GM19238 (cell line): ENCODE results near the gene SSC5D.
"Not testable (repeated sequence)": the region's sequence is repeated elsewhere in the genome, so short reads cannot be mapped to it uniquely, and the experiment has no call there.

Source experiments
- DNase-seq: peaks from one replicate; pipeline ENCODE4 v3.0.0; 2011; ENCODE audit warnings: low spot score; ENCODE audit not compliant: insufficient read length

SSC5D gene

GRCh38 chr19:55502197-55502952 is 14.1 kb downstream of the SSC5D start:
- DNase-seq = no peak

DNA sequence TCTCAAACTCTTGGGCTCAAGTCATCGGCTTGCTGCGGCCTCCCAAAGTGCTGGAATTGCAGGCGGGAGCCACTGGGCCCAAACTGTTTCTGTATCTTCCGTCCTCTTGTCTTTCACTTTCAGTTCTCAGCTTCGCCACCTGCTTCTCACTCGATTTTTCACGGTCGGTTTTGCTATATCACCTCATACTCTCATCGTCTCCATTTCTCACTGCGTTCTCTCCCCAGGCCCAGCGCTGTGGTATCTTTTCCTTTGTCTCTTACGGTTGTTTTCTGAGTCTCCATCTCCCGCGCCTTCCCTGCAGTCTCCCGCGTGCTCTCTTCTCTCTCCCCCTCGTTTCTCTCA is 14.9 kb downstream of the SSC5D start:
- DNase-seq = no peak

DNA sequence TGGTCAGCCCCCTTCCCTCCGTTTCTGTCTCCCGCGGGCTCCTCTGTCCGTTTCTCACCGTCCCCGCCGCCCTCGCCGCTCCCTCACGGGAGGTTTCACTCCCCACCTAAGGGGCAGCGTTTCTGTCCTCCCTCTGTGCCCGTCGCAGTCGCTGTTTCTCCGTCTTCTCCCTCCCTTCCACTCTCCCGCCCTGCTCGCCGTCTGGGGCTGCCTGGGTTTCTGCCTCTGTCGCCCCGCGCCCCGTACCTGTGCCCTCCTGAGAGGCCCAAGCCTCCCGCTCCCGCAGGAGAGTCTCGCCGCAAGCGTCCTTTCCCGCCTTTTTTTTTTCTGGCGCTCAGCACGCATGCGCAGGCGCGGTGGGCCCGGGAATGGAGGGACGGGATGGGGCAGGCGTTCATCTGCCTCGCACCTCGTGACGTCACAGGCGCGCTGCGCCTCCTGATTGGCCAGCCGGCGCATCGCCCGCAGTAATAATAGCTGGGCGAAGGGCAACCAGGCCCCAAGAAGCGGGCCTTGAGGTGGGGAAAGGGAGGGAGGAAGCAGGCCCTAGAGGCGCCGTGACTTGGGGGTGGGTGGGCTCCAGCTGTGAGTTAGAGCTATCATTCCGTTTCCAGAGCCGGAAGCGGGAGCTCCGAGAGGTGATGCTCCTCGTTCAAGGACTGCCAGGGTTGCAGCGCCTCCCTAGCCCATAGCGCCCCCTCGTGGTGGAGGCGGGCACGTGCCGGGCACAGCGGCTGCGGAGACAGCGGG is 15.4 kb downstream of the SSC5D start:
- peak; percentile 99 for DNase-seq

DNA sequence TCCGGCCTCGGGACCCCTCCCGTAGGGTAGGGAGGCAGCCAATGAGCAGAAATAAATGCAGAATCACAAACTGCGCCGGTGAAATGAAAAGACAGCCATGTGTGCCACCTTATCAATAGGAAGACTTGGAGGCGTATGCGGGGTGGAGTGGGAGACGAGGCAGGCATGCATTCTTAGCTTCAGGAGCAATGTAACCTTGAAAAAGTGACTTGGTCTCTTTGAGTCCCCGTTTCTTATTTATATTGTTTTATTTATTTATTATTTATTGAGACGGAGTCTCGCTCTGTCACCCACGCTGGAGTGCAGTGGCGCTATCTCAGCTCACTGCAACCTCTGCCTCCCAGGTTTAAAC is 16.0 kb downstream of the SSC5D start:
- no peak for DNase-seq

DNA sequence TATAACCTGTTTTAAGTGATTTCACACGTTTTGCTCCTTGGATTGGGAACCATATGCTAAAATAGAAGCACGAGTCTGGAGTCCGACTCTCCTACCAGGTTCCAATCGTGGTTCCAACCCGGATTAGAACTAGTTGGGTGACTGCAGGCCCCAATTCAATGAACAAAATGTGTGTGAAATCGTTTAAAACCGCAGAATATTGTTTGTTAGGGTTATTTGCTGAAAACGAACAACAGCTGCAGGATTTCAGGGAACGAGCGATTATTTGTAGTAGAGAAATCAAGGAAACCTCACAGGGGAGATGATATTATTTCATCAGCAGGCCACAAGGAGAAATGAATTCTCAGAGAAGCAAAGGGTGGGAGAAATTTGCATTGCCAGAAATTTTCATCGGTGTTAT is 16.7 kb downstream of the SSC5D start:
- no peak for DNase-seq

DNA sequence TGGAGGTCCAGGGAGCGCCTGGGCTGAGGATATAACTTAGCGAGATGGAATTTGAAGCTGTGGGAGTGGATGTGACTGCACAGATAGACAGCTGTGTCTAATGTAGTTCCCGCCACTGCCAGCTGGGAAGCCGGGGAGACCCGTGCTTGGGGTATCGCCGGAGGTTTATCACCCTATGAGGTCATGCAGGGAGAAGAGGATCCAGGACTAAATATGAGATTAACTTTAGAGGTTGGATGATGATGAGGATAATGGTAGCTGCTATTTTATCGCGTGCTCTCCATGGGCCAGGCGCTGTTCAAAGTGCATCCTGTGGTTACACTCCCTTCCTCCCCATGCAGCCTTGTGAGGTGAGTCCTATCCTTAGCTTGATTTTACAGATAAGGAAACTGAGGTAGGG is 19.9 kb downstream of the SSC5D start:
- DNase-seq = no peak

DNA sequence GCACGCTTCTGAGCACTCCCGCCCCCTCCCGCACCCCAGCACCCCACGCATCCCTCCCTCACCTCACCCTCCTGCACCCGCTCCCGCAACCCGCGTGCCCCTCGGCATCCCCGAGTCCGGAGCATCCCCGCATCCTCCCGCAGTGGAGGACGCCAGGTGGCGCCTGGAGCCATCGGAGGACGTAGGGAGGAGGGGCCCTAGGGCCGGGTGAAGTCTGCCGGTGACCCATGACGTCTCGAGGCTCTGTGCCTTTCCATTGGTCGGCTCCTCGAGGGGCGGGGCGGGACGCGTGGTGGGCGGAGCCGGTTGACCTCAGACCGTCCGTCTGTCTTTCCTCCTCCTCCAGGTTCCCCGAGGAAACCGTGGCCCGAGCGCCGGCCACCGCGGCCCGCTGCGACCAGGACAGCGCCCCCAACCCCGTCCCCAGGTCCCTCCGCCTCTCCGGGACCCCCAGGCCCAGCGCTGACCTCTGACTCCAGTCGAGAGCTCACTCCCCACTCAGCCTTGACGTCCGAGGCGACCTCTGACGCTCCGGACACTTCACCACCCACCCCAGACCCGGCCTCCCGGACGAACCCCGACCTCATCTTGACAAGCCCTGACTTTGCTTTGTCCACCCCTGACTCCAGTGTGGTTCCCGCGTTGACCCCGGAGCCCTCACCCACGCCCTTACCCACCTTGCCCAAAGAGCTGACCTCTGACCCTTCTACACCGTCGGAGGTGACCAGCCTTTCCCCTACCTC is 28.8 kb downstream of the SSC5D start:
- DNase-seq = peak; percentile 100

DNA sequence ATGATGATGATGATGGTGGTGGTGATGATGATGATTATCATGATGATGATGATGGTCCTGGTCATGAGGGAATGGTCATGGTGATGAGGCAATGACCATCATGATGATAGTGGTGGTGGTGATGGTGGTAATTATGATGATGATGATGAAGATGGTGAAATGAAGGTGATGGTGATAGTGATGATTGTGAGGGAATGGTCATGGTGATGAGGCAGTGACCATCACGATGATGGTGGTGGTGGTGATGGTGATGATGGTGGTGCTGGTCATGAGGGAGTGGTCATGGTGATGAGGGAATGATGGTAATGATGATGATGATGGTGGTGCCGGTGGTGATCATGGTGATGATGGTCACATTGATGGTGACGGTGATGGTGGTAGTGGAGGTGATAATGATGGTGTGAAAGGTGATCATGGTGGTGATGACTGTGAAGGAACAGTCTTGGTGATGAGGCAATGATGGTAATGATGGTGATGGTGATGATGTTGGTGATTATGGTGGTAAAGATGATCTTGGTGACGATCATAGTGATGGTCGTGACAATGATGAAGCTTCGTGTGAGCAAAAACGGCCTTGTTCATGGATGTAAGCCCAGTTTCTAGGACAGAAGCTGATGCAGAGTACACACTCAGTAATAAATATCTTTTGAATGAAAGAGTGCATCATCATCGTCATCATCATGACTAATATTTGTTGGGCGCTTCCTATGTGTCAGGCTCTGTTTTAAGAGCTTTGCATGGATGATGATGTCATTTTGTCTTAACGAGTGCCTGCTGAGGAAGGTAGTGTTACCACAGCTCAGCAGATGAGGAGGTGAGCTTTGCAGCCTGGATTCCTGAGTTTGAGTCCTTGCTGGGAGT is 31.4 kb downstream of the SSC5D start:
- no peak for DNase-seq

- no peak for DNase-seq
Measured at GRCh38 chr19:55520691-55521292, 32.6 kb downstream of the SSC5D start.

GRCh38 chr19:55525289-55526101 is 37.3 kb downstream of the SSC5D start:
- DNase-seq = no peak

- DNase-seq = no peak
Measured at GRCh38 chr19:55526216-55527196, 38.3 kb downstream of the SSC5D start.

GRCh38 chr19:55527197-55528029 is 39.2 kb downstream of the SSC5D start:
- DNase-seq = no peak

- no peak for DNase-seq
Measured at GRCh38 chr19:55528030-55528803, 40.0 kb downstream of the SSC5D start.

DNA sequence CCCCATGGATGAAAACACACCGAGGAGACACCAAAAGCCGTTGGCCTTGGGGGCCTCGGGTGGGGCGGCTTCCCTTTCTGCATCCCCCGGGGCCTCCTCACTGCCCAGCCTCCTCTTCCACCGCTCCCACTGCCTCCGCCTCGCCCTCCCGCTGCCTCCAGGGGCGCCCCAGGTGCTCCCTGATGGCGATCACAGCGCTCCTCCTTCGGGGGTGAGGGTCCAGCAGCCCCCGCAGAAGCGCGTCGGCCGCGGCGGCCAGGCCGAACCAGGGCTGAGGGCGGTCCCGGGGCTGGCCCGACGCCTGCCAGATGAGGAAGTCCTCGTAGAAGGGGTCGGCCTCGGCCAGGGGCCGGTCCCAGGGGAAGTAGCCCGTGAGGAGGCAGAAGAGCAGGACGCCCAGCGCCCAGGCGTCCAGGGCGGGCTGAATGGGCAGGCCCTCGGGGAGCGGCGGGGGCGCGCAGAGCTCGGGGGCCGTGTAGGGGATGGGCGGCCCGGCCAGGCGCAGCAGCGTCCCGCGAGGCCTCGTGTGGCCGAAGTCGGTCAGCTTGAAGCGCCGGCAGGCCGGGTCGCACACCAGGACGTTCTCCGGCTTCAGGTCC is 41.5 kb downstream of the SSC5D start:
- DNase-seq = no peak

DNA sequence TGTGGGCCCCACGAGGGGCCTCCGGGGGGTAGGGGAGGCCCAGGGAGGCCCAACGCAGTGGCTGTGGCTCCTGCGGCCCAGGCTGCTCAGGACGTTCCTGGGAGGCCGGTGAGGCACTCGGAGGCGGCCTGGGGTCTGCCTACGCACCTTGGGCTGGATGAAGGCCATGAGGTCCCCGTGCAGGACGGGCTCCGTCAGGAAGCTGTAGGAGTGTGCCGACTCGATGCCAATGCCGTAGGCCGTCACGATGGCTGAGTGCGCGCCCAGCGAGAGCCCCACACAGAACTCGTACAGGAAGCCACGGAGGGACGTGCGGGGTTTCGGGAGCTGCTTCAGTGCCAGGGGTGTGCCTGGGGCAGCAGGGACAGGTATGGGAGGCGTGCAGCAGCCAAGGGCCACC is 42.8 kb downstream of the SSC5D start:
- DNase-seq = no peak

DNA sequence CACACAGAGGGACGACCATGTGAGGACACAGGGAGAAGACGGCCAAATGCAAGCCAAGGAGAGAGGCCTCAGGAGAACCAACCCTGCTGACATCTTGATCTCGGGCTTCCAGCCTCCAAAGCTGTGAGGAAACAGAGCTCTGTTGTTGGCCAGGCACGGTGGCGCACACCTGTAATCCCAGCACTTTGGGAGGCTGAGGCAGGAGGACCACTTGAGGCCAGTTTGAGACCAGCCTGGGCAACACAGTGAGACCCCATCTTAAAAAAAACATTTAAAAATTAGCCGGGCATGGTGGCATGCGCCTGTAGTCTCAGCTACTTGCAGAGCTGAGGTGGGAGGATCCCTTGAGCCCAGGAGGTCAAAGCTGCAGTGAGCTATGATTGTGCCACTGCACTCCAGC is 46.0 kb downstream of the SSC5D start:
- DNase-seq = not testable (repeated sequence)
